ENCODE measurements around the gene MACF1. TPM values are rescaled to one million over a fixed set of nuclear protein-coding genes. Genes with fewer than 3 reads are reported as not detected.

MACF1 gene
- total RNA-seq, 1 experiment from 2014 or later, result 190 TPM

GRCh38 chr1:39317910-39318633 is 113.6 kb downstream of the MACF1 start:
- H4K8ac ChIP-seq (replicated peaks; ENCODE audit: insufficient read length, low read depth, low read length), result no peak overlapping the region
- no peak overlapping the region for H2AK5ac ChIP-seq (ENCODE audit: insufficient read length, low read length)
- no peak overlapping the region for H3T11ph ChIP-seq (ENCODE audit: low read length)
- no peak overlapping the region for H2BK5ac ChIP-seq (ENCODE audit: insufficient read length, low read length)
- no peaks in the 10 kb centered on the region for H3K9me3 Mint-ChIP-seq
- H3K56ac ChIP-seq (ENCODE audit: insufficient read length, low read depth, low read length), result no peak overlapping the region
- H3K4me2 ChIP-seq (ENCODE audit: insufficient read depth, insufficient read length, low read length), result no peak overlapping the region
- H3K4me3 Mint-ChIP-seq, result no peak overlapping the region
- no peak overlapping the region for H4K5ac ChIP-seq (ENCODE audit: insufficient read length, low read depth, low read length)
- H3K14ac ChIP-seq (ENCODE audit: insufficient read depth, low read length), result no peak overlapping the region
- no peak overlapping the region for H3K27ac ChIP-seq (ENCODE audit: insufficient read length, low read depth, low read length)
- H2BK120ac ChIP-seq (ENCODE audit: low read depth, low read length, poor library complexity, severe bottlenecking), result no peak overlapping the region
- H3K9me3 ChIP-seq (ENCODE audit: control insufficient read depth, low read depth, low read length), result no peaks in the 10 kb centered on the region
- H2BK20ac ChIP-seq (ENCODE audit: low read depth, low read length, poor library complexity, severe bottlenecking), result no peak overlapping the region
- H3K4ac ChIP-seq (ENCODE audit: low read depth, low read length), result no peak overlapping the region
- no peak for TF ChIP-seq CTCF (conservative IDR thresholded peaks at IDR 0.05)
- no peaks in the 10 kb centered on the region for H3K27me3 ChIP-seq (ENCODE audit: insufficient read depth, low read length)
- no peaks in the 10 kb centered on the region for H3K79me1 ChIP-seq (ENCODE audit: insufficient read depth, low read depth, low read length, poor library complexity, severe bottlenecking)
- H2BK12ac ChIP-seq (ENCODE audit: insufficient read length, low read depth, low read length), result no peak overlapping the region
- H3K4me1 ChIP-seq (ENCODE audit: insufficient read depth, low read length), result no peaks in the 10 kb centered on the region
- H3K9ac ChIP-seq (ENCODE audit: extremely low read depth, insufficient read length, low read length), result no peak overlapping the region
- no peak overlapping the region for H3K23ac ChIP-seq (ENCODE audit: insufficient read length, low read depth, low read length)
- no peaks in the 10 kb centered on the region for H3K4me1 Mint-ChIP-seq
- no peaks in the 10 kb centered on the region for H4K20me1 ChIP-seq (ENCODE audit: control insufficient read depth, insufficient read depth, insufficient read length)
- H2AFZ ChIP-seq (ENCODE audit: low read length), result no peak overlapping the region
- no peak overlapping the region for H2BK15ac ChIP-seq (ENCODE audit: low read depth, low read length)
- no peaks in the 10 kb centered on the region for H3K27me3 Mint-ChIP-seq (ENCODE audit: low read depth)
- no peaks in the 10 kb centered on the region for H3K23me2 ChIP-seq (ENCODE audit: insufficient read length, low read depth, low read length, poor library complexity, severe bottlenecking)
- H3K27ac Mint-ChIP-seq, result no peak overlapping the region; a peak in 1 of 7 replicates
- H3K18ac ChIP-seq (ENCODE audit: insufficient read length, low read depth, low read length), result no peak overlapping the region
- no peaks in the 10 kb centered on the region for H3K79me2 ChIP-seq (ENCODE audit: insufficient read depth, low read length)
- no peak overlapping the region for H4K91ac ChIP-seq (ENCODE audit: insufficient read length, low read depth, low read length)
- no peak for DNase-seq
- H3K36me3 Mint-ChIP-seq (ENCODE audit: insufficient read depth in 1 of 3, low read depth in 3 of 3), result peaks cover 24 to 67% (median 65%) of the 10 kb centered on the region in 3 experiments
- no CpG with 5 or more reads among the region's 6 CpGs for WGBS (ENCODE audit: extremely low coverage, insufficient read length, low lambda C conversion rate)
